ENCODE measurements around the gene MYL7. TPM values are rescaled to one million over a fixed set of nuclear protein-coding genes. Genes with fewer than 3 reads are reported as not detected.
"Not testable (repeated sequence)": the region's sequence is repeated elsewhere in the genome, so short reads cannot be mapped to it uniquely, and the experiment has no call there.

MYL7 gene
- 10 to 100 TPM in 1 of 3 donors, 1 to 10 TPM in 1, under 1 TPM in 1; 0.35 to 12.5 (median 4.5) TPM for polyA plus RNA-seq (ENCODE audit: insufficient read length in 3 of 3)

GRCh38 chr7:44141221-44141850 lies at the start of gene MYL7:
MYL7 (minus strand) TSS chr7:44141332; CDS start chr7:44141305, 27 bp downstream.
- no peak for DNase-seq (ENCODE audit: low read depth in 3 of 3, low spot score in 2 of 3)

GRCh38 chr7:44189993-44190872 lies 49.1 kb upstream of the MYL7 start:
- no peak for DNase-seq (ENCODE audit: low read depth in 3 of 3, low spot score in 2 of 3)

- DNase-seq (ENCODE audit: low read depth in 3 of 3, low spot score in 2 of 3) = peak in 1 of 3 donors; percentile 50
Measured at GRCh38 chr7:44189286-44189992, 48.3 kb upstream of the MYL7 start, which contains the start of gene GCK. GCK (minus strand) TSS chr7:44189439; CDS start chr7:44188953, 486 bp downstream.

GRCh38 chr7:44188480-44189225 lies 47.5 kb upstream of the MYL7 start:
- DNase-seq (ENCODE audit: low read depth in 3 of 3, low spot score in 2 of 3) = no peak

- no peak for DNase-seq (ENCODE audit: low read depth in 3 of 3, low spot score in 2 of 3)
Measured at GRCh38 chr7:44187636-44188416, 46.7 kb upstream of the MYL7 start.

- no peak for DNase-seq (ENCODE audit: low read depth in 3 of 3, low spot score in 2 of 3)
Measured at GRCh38 chr7:44186736-44187135, 45.6 kb upstream of the MYL7 start.

- no peak for DNase-seq (ENCODE audit: low read depth in 3 of 3, low spot score in 2 of 3)
Measured at GRCh38 chr7:44185729-44186128, 44.6 kb upstream of the MYL7 start.

GRCh38 chr7:44184873-44185446 lies 43.8 kb upstream of the MYL7 start:
- DNase-seq (ENCODE audit: low read depth in 3 of 3, low spot score in 2 of 3) = no peak

GRCh38 chr7:44184206-44184872 lies 43.2 kb upstream of the MYL7 start:
- DNase-seq (ENCODE audit: low read depth in 3 of 3, low spot score in 2 of 3) = no peak

GRCh38 chr7:44183386-44183785 lies 42.3 kb upstream of the MYL7 start:
- DNase-seq (ENCODE audit: low read depth in 3 of 3, low spot score in 2 of 3) = no peak

- no peak for DNase-seq (ENCODE audit: low read depth in 3 of 3, low spot score in 2 of 3)
Measured at GRCh38 chr7:44182827-44183226, 41.7 kb upstream of the MYL7 start.

- no peak for DNase-seq (ENCODE audit: low read depth in 3 of 3, low spot score in 2 of 3)
Measured at GRCh38 chr7:44180631-44181030, 39.5 kb upstream of the MYL7 start.

GRCh38 chr7:44177570-44178131 lies 36.5 kb upstream of the MYL7 start:
- DNase-seq (ENCODE audit: low read depth in 3 of 3, low spot score in 2 of 3) = no peak

GRCh38 chr7:44176486-44176885 lies 35.4 kb upstream of the MYL7 start:
- no peak for DNase-seq (ENCODE audit: low read depth in 3 of 3, low spot score in 2 of 3)

GRCh38 chr7:44175730-44176129 lies 34.6 kb upstream of the MYL7 start:
- no peak for DNase-seq (ENCODE audit: low read depth in 3 of 3, low spot score in 2 of 3)

- not testable (repeated sequence) for DNase-seq (ENCODE audit: low read depth in 3 of 3, low spot score in 2 of 3)
Measured at GRCh38 chr7:44174694-44174948, 33.5 kb upstream of the MYL7 start.

GRCh38 chr7:44173911-44174693 lies 33.0 kb upstream of the MYL7 start:
- DNase-seq (ENCODE audit: low read depth in 3 of 3, low spot score in 2 of 3) = no peak
